ENCODE measurements around the gene ZSWIM3.

- TF ChIP-seq, protein P1, sequence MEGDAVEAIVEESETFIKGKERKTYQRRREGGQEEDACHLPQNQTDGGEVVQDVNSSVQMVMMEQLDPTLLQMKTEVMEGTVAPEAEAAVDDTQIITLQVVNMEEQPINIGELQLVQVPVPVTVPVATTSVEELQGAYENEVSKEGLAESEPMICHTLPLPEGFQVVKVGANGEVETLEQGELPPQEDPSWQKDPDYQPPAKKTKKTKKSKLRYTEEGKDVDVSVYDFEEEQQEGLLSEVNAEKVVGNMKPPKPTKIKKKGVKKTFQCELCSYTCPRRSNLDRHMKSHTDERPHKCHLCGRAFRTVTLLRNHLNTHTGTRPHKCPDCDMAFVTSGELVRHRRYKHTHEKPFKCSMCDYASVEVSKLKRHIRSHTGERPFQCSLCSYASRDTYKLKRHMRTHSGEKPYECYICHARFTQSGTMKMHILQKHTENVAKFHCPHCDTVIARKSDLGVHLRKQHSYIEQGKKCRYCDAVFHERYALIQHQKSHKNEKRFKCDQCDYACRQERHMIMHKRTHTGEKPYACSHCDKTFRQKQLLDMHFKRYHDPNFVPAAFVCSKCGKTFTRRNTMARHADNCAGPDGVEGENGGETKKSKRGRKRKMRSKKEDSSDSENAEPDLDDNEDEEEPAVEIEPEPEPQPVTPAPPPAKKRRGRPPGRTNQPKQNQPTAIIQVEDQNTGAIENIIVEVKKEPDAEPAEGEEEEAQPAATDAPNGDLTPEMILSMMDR (IDR thresholded peaks at IDR 0.05; ENCODE audit: low read depth, low read length) = no peak
- no peak for TF ChIP-seq EZH2phosphoT487 (IDR thresholded peaks at IDR 0.05; ENCODE audit: low read depth)
Observed at GRCh38 chr20:45878076-45878761, 20.8 kb downstream of the ZSWIM3 start.

Measured in OCI-LY3 (cell line).